ENCODE results near the gene LTBP2.

Gene LTBP2

GRCh38 chr14:74610866-74611649, 979 bp downstream of the LTBP2 start:
- DNase-seq = no peak

GRCh38 chr14:74610199-74610865, 1.7 kb downstream of the LTBP2 start:
- no peak for DNase-seq

- DNase-seq = no peak
Observed at GRCh38 chr14:74609721-74610120, 2.3 kb downstream of the LTBP2 start.

- DNase-seq = peak; percentile 92
Observed at GRCh38 chr14:74608959-74609611, 3.0 kb downstream of the LTBP2 start.

- no peak for DNase-seq
Observed at GRCh38 chr14:74606727-74607126, 5.3 kb downstream of the LTBP2 start.

GRCh38 chr14:74605531-74606223, 6.4 kb downstream of the LTBP2 start:
- no peak for DNase-seq

- DNase-seq = no peak
Observed at GRCh38 chr14:74604911-74605310, 7.1 kb downstream of the LTBP2 start.

GRCh38 chr14:74604157-74604556, 7.9 kb downstream of the LTBP2 start:
- DNase-seq = no peak

GRCh38 chr14:74601982-74602381, 10.1 kb downstream of the LTBP2 start:
- no peak for DNase-seq

- no peak for DNase-seq
Observed at GRCh38 chr14:74599946-74600345, 12.1 kb downstream of the LTBP2 start.

- no peak for DNase-seq
Observed at GRCh38 chr14:74599321-74599761, 12.7 kb downstream of the LTBP2 start.

GRCh38 chr14:74596741-74597450, 15.1 kb downstream of the LTBP2 start:
- DNase-seq = no peak

GRCh38 chr14:74595006-74595735, 16.9 kb downstream of the LTBP2 start:
- no peak for DNase-seq

GRCh38 chr14:74594606-74595005, 17.4 kb downstream of the LTBP2 start:
- DNase-seq = no peak

- DNase-seq = no peak
Observed at GRCh38 chr14:74594029-74594428, 18.0 kb downstream of the LTBP2 start.

- no peak for DNase-seq
Observed at GRCh38 chr14:74593241-74593953, 18.6 kb downstream of the LTBP2 start.

GRCh38 chr14:74592476-74593201, 19.4 kb downstream of the LTBP2 start:
- no peak for DNase-seq

- DNase-seq = no peak
Observed at GRCh38 chr14:74591899-74592298, 20.1 kb downstream of the LTBP2 start.

GRCh38 chr14:74591394-74591793, 20.6 kb downstream of the LTBP2 start:
- DNase-seq = no peak

- DNase-seq = no peak
Observed at GRCh38 chr14:74589291-74589879, 22.7 kb downstream of the LTBP2 start.
